Stimulated activated CD8-positive, alpha-beta memory T cell treated with anti-CD3 and anti-CD28 coated beads, Interleukin-15, amount 100 ng/mL, for 48 hours (primary cell): Measurements from ENCODE around the gene SLC30A3.

Source experiments
- DNase-seq, 2 donors: peaks; one replicate each; pipeline ENCODE4 v3.0.0-alpha.2; 2020; ENCODE audit warnings: low read depth in 2 of 2

Gene SLC30A3

DNA sequence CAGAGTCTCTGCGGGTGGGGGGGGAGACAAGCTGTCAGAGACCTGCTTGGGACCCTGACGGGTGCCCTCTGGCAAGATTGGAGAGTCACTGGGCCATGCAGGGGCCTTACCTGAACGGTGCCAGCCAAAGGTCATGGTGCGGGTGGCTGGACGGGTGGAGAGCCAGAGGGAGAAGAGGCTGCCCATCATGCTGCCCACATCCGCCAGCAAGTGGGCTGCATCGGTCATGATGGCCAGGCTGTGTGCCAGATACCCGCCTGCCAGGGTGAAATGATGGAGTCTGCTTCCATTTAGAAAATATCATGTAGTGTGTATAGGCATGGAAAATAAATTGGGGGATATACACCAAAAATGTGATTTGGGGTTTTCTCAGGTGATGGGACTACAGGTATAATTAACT is 4.8 kb downstream of the SLC30A3 start:
- DNase-seq: no peak

DNA sequence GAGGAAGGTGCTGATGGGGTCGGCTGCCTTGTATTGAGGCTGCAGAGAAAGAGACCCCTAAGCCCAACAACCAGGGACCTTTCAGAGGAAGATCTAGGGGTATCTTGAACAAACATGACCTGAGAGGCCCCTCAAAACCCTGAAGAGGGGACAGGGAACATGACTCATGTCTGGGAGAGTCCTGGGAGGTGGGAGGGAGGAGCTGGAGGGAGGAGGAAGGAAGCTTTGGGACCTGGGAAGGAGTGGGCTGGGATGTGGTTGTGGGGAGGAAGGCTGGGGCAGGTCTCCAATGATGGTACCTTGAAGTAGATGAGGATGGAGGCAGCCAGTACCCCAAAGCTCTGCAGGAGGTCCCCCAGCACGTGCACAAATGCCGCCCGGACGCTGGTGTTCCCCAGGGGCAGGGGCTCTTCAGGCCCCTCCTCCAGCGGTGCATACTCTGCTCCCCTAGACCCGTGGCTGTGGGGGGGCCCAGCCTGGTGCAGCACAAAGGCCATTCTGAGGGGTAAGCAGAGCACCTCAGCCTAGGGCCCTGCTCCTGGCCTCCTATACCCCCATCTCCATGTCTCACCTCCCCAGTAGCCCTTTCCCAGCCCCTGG is 5.9 kb downstream of the SLC30A3 start:
- DNase-seq: no peak

DNA sequence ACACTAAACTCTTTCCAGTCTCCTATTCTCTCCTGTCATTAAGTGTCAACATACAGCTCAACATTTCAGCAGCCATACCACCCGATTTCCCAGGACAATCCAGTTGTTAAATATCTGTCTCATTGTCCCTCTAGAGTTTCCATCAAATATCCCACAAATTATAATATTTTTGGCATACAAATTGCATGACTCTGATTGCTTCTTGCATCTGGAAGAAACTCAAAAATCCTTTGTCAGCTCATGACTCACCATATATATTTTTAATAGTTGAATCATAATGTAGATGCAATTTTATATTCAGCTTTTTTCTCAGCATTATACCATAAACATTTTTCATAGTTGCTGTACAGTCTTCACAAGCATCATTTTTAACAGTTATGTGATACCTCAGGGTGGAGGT is 7.2 kb downstream of the SLC30A3 start:
- no peak for DNase-seq

DNA sequence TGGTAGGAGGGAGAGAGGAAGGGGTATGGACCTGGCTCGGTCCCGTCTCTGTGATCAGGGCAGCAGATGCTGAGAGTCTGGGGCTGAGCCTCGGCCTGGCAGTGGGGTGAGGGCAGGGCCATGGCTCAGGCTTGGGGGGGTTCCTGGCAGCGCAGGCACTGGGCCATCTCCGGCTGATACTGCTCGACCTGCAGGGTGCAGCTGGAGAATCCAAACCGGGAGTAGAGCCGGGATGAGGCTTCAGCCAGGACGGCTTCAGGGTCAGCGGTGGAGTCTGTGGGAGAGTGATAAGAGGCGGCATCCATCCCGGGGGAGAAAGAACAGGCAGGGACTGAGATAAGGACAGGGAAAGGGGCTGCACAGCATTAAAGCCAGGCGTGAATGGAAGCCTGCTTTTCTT is 7.7 kb downstream of the SLC30A3 start:
- DNase-seq: no peak

DNA sequence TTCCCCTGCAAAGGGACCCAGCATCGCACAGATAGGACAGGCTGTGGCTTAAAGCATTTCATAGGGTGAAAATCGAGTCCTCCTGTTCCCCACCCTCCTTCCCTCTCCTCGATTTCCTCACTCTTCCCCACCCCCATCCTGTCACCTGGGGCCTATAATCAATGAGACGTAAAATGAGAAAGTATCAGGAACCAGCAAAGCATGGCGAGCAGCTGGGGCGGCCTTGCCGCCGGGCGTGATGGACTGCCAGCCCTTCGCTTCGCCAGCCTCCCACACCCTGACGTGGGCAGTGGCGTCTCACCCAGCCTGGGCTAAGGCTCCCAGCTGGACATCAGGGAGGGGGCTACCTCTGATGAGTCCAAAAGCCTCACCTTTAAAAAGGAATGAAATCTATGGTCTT is 11.1 kb downstream of the SLC30A3 start:
- no peak for DNase-seq

DNA sequence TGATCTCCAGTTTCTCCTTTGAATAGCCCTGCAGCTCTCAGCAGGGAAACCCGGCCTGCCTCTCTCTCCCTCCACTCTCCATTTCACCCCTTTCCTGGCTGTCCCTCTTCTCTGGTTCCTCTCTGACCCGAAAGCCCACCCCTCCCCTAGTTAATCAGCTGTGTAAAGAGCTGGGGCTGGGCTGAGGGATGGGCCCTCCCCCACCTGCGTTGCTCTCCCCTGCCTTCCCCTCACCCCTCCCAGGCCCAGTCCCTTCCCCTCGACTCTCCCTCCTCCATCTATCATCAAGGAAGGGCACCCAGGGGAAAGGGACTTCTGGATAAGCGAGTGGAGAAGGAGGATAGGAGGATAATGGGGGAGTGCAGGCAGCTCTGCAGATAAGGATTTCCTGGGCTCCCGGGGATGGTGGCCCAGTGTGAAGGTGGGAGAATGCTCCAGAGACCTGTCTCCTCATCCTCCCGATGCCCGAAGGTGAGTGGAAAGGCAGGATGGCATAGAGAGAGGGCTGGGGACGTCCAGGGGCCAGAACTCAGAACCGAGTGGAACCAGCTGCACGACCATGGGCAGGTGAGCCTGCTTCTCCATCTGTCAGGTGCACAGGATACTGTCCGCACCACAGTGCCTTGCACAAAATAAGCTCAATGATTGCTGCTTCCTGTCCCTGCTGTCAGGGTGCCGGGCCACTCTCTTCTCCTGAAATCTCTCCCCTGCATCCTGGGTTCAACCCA is 12.0 kb downstream of the SLC30A3 start:
- no peak for DNase-seq

DNA sequence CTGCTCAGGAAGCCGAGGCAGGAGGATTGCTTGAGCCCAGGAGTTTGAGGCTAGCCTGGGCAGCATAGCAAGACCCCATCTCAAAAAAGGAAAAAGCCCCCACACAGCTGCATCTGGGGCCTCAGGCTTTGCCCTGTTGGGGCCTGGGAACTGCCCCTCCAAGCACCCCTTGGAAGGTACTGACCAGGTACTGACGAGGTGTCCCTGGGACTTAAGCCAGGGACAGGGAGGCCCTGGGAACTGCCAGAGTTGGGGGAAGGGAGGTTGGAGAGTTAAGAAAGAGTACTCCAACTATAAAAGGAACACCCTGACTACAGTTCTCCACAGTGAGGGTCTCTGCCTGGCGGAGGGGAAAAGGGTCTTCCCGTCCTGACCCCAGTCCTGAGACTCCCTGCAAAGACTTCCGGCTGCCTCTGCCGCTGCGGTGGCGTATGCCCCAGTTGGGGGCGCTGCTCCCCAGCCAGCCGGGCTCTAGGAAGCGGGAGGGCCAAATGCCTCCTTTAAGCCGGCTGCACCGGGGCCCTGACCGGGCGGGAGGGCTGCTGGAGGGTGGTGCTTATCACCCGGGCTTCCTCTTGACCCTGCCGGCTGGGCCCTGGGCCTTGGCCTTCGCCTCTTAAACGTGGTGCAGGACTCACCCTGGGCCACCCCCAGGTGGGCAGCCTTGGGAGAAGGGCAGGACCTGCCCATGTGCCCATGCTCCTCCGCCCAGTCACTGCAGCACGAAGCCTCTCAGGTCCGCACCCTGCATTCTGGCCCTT is 12.8 kb downstream of the SLC30A3 start:
- DNase-seq: peak; percentile 34 to 49

DNA sequence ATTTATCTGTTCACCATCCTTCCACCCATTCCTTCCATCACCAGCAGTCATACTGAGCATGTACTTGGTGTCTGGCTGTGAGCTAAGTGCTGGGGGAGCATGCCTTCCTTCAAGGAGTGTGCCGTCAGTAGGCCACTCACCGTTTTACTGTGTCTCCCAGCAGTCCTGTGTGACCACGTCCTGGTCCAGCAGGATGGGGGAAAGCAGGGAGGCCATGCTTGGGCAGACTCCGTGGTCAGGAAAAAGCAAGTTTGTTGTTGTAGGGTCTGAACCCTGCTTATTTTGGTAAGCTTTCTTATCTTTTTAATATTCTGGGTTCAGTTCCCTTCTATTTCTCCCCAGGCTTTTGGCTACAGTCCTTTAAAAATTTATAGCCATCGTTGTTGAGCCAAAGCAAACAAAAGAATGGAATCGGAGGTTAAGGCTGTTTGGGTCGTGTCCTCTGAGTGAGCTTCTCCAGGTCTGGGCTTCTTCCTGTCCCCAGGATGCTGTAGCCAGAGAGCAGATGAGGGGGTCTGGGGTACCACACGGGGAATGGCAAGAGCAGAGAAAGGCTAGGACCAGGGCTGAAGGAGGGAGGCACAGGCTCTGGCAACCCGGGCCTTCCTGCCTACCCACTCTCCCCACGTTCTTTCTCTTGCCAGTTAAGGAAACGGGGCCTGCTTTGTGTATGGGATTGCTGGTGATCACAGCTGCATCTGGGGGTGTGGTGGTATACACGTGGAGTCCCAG is 13.5 kb downstream of the SLC30A3 start:
- DNase-seq: no peak

DNA sequence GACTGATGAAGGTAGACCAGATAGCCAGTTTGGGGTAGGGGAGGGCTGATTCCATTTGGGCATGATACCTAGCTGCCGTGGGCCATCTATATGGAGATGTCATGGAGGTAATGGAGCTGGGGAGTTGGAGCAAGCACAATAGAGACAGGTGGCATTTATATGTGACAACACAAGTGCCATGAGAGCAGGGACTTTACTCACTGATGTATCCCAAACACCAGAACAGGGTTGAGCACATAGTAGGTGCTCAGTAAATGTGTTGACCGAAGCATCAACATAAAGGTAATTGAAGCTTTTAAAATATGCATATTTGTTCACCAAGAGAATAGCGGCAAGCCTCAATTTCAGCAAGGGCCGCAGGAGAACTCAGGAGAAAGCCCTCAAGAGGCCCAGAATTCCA is 15.0 kb downstream of the SLC30A3 start:
- no peak for DNase-seq

DNA sequence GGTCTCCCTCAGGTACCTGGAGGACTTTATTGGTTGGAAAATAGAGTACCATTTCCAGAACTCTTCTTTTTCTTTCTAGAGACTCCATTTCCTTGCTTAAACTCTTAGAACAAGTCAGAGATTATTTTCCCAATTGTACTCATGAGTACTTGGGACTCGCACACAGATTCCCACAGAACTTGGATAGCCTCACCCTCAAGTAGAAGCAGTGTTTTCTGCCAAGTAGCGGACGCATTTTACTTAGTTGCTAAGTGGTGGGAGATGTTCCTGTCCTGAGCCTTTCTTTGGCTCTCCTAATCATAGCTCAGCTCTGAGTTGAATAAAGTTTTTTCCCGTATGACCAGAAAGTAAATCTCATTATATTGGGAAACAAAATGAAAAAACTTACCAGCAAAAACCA is 17.2 kb downstream of the SLC30A3 start:
- no peak for DNase-seq

DNA sequence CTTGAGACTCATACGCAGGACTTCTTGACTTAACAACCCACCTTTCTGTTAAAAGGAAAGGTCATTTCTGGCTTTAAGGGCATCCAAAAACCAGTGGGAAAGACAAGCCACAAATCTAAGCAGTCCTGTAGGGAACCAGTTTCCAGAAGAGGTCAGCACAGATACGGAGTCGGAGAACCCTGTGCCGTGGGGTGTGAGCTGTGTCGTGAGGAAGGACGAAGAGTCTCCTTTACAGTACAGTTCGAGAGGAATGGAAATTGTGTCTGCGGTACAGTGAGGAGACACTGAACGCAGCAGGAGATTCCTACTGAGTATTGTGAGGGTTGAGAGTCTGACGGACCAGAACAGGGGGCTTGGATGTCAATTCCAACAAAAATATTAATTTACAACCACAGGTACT is 17.7 kb downstream of the SLC30A3 start:
- no peak for DNase-seq

DNA sequence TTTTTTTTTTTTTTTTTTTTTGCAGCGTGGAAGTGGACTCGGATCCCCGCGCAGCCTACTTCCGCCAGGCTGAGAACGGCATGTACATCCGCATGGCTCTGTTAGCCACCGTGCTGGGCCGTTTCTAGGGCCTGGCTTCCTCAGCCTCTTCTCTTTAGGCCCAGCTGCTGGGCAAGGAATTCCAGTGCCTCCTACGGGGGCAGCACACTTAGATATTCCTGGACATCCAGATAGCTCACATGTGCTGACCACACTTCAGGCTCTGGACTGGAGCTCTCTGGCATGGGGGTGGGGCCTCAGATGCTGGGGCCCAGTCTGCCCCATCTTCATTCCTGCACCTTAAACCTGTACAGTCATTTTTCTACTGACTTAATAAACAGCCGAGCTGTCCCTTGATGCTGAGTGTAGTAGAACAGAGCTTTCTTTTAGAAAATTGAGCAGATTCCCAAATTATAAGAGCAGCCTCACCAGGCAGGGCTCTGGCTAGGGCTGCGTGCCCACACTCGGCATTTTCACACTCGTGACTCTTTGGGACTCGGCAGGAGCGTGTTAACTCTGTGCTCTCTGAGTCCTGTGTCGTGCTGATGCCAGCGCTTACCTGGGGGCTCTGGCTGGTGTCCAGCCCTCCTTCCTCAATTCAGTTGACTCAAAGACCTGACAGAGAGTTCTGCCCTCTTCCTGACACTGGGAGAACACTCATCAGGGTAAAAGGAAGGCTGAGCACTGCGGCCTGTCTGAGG is 19.3 kb downstream of the SLC30A3 start:
- no peak for DNase-seq

DNA sequence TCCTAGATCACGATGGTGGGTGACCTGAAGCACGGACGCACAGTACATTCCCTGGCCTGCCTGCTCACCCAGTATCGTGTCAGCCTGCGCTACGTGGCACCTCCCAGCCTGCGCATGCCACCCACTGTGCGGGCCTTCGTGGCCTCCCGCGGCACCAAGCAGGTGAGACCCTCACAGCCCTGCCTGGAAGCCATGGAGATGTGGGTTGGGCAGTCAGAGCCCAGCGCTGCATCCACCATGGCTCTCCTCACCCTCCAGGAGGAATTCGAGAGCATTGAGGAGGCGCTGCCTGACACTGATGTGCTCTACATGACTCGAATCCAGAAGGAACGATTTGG is 20.3 kb downstream of the SLC30A3 start:
- DNase-seq: no peak

DNA sequence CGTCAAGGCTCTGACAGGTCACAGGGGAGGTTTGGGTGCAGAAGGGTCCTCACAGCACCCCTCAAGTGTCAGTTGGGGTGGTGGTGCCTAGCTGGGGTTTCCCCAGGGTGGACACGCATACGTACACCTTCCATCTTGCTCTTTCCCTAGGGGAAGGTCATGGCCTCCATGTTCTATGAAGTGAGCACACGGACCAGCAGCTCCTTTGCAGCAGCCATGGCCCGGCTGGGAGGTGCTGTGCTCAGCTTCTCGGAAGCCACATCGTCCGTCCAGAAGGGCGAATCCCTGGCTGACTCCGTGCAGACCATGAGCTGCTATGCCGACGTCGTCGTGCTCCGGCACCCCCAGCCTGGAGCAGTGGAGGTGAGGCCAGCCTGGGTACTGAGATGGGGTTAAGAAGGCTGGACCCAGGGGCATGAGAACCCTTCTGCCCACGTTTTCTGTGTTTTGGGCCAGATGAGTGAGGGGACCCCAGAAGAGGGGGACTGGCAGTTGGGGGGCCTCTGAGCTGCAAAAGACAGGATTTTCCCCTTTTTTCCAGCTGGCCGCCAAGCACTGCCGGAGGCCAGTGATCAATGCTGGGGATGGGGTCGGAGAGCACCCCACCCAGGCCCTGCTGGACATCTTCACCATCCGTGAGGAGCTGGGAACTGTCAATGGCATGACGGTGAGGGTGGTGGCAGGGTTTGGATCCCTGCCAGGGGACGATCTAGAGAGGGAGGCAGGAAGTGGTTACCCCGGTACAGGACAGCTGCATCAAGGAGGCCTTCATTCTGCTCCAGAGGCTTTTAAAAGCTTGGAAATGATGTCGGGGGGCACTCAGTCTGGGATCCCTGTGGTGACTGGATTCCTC is 20.9 kb downstream of the SLC30A3 start:
- DNase-seq: no peak

DNA sequence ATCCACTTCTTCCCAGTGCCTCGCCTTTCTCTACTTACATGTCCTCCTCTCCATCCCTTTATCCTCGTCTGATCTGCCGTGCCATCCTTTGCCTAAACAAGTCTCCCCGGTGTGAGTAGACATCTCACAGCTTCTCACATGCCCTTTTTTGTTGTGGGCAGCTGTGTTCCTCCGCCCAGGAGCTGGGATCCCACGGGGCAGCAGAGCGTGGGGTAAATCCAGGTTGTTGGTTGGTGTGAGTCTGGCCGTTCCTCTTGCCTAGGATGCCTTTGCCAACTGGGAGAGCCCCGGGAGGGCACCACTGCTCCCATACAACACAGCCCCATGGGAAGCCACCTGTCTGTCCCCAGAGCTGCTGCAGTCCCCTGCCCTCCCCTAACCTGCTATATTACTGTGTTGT is 22.4 kb downstream of the SLC30A3 start:
- no peak for DNase-seq

DNA sequence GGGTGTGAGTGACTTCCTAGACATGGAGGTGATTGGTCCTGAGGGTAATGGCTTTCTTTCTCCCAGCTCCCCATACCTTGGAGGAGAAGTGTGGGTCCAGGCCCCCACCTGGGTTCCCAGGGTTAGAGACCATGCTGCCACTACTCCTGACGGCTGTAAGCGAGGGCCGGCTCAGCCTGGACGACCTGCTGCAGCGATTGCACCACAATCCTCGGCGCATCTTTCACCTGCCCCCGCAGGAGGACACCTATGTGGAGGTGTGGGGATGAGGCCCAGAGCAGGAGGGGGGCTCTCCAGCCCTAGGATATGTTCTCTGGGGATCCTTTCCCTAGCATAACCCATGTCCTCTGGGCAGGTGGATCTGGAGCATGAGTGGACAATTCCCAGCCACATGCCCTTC is 23.9 kb downstream of the SLC30A3 start:
- no peak for DNase-seq

DNA sequence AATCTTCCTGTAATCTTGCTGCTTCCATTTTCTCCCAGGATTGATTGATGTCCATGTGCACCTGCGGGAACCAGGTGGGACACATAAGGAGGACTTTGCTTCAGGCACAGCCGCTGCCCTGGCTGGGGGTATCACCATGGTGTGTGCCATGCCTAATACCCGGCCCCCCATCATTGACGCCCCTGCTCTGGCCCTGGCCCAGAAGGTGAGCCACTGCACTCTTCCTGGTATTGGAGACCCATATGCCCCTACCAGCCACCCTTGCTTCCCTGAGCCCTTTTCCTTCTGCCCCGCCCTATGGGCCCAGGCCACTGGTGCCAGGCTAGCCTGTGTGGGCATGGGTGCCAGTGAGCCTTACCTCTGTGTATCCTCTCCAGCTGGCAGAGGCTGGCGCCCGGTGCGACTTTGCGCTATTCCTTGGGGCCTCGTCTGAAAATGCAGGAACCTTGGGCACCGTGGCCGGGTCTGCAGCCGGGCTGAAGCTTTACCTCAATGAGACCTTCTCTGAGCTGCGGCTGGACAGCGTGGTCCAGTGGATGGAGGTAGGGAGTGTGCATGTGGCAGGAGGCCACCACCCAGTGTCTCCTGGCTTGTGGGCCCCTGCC is 25.4 kb downstream of the SLC30A3 start:
- no peak for DNase-seq

DNA sequence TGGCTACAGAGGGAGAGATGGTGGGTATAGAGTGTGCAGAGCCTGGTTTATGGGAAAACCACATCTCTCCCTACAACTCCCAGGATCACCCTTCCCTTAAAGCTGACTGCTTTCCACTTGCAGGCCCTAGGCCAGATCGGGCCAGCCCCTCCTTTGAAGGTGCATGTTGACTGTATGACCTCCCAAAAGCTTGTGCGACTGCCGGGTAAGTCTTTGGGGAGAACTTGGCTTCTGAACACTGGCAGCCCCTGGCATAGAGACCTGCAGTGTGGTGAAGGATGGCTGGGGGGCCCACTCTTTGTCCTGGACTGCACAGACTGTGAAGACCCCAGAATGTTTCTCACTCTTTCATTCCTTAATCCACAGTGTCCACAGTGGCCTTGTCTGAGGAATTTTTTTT is 26.2 kb downstream of the SLC30A3 start:
- DNase-seq: no peak

DNA sequence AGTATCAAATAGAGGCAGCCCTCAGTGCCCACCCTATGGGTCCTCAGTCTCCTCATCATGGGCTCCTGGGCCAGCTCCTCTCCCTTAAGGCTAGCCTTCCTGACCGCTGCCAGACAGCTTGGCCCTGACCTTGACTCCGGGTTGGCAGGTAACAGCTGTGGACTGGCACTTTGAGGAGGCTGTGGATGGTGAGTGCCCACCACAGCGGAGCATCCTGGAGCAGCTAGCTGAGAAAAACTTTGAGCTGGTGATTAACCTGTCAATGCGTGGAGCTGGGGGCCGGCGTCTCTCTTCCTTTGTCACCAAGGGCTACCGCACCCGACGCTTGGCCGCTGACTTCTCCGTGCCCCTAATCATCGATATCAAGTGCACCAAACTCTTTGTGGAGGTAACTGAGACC is 26.7 kb downstream of the SLC30A3 start:
- DNase-seq: no peak

DNA sequence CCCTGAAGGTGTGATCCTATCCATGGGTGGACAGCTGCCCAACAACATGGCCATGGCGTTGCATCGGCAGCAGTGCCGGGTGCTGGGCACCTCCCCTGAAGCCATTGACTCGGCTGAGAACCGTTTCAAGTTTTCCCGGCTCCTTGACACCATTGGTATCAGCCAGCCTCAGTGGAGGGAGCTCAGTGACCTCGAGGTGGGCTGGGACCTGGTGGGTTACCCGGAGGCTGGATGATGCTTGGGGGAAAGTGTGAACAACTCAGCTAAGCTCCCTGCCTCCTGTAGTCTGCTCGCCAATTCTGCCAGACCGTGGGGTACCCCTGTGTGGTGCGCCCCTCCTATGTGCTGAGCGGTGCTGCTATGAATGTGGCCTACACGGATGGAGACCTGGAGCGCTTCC is 29.5 kb downstream of the SLC30A3 start:
- no peak for DNase-seq

DNA sequence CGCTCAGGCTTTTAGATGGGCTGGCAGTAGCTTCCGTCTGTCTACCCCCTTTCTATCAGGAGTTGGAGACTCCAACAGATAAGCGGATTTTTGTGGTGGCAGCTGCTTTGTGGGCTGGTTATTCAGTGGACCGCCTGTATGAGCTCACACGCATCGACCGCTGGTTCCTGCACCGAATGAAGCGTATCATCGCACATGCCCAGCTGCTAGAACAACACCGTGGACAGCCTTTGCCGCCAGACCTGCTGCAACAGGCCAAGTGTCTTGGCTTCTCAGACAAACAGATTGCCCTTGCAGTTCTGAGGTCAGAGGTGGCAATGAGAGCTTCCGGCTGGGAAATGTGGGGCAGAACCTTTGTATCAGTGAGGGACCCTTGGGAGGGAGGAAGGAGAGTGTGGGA is 30.9 kb downstream of the SLC30A3 start:
- DNase-seq: no peak
